Keratinocyte (primary cell): ENCODE data around the gene CD244. TPM values are rescaled to one million over a fixed set of nuclear protein-coding genes. Genes with fewer than 3 reads are reported as not detected.

ENCODE experiments used
- DNase-seq: peaks from one replicate; pipeline ENCODE4 v3.0.0-alpha.2; 2011; ENCODE audit warnings: low read depth, missing footprints, low spot score
- FAIRE-seq: peaks from 2 replicates; lab custom pipeline; 2011; peaks lifted over from hg19 to GRCh38; lab: Jason Lieb, UNC
- H2AFZ ChIP-seq: 2 replicates; pipeline ENCODE4 v1.6.0; 2012; ENCODE audit warnings: low read length, control low read depth, inconsistent platforms; ENCODE audit not compliant: control insufficient read depth
- H3K27ac ChIP-seq: 2 replicates; pipeline ENCODE4 v1.5.1; 2011; ENCODE audit warnings: low read length; ENCODE audit not compliant: control insufficient read depth, insufficient read depth
- H3K27me3 ChIP-seq: 3 replicates; pipeline ENCODE4 v1.6.0; 2011; ENCODE audit warnings: low read length; ENCODE audit not compliant: control insufficient read depth, insufficient read depth; ENCODE audit errors: extremely low read depth
- H3K36me3 ChIP-seq, 2 experiments: 2 replicates in 1 of 2; 3 replicates in 1 of 2; pipeline ENCODE4 v1.5.1; 2011; ENCODE audit warnings: low read length in 2 of 2, mild to moderate bottlenecking in 1 of 2; ENCODE audit not compliant: control insufficient read depth in 2 of 2, insufficient read depth in 2 of 2; ENCODE audit errors: extremely low read depth in 1 of 2
- H3K4me1 ChIP-seq: 3 replicates; pipeline ENCODE4 v1.5.1; 2011; ENCODE audit warnings: low read length; ENCODE audit not compliant: control insufficient read depth, insufficient read depth; ENCODE audit errors: extremely low read depth
- H3K4me2 ChIP-seq: 3 replicates; pipeline ENCODE4 v1.6.0; 2011; ENCODE audit warnings: low read depth, low read length; ENCODE audit not compliant: control insufficient read depth, insufficient read depth; ENCODE audit errors: extremely low read depth
- H3K4me3 ChIP-seq, 3 experiments: fragments of 200-600 bp in 1 of 3; sonication (generic) in 1 of 3; 2 replicates in 2 of 3; 3 replicates in 1 of 3; pipeline ENCODE4 v1.5.1; 2011 to 2016; ENCODE audit warnings: low read length in 3 of 3, mild to moderate bottlenecking in 3 of 3, control low read depth in 2 of 3, inconsistent platforms in 1 of 3, low read depth in 1 of 3, mixed read lengths in 1 of 3, mixed run types in 1 of 3, moderate library complexity in 1 of 3; ENCODE audit not compliant: control insufficient read depth in 2 of 3, insufficient read depth in 2 of 3; ENCODE audit errors: extremely low read depth in 1 of 3
- H3K79me2 ChIP-seq: 2 replicates; pipeline ENCODE4 v1.6.0; 2012; ENCODE audit warnings: low read length; ENCODE audit not compliant: control insufficient read depth, insufficient read depth
- H3K9ac ChIP-seq: 3 replicates; pipeline ENCODE4 v1.6.0; 2011; ENCODE audit warnings: low read length; ENCODE audit not compliant: control insufficient read depth, insufficient read depth; ENCODE audit errors: extremely low read depth
- H3K9me1 ChIP-seq: 3 replicates; pipeline ENCODE4 v1.6.0; 2011; ENCODE audit warnings: low read length; ENCODE audit not compliant: control insufficient read depth, insufficient read depth; ENCODE audit errors: extremely low read depth
- H3K9me3 ChIP-seq: 2 replicates; pipeline ENCODE4 v1.5.1; 2012; ENCODE audit warnings: low read depth, low read length; ENCODE audit not compliant: control insufficient read depth
- H4K20me1 ChIP-seq: 3 replicates; pipeline ENCODE4 v1.6.0; 2011; ENCODE audit warnings: low read length; ENCODE audit not compliant: control insufficient read depth, insufficient read depth; ENCODE audit errors: extremely low read depth
- CTCF ChIP-seq, 3 experiments: IDR thresholded peaks in 1 of 3; conservative IDR thresholded peaks in 1 of 3; optimal IDR thresholded peaks in 1 of 3; 2 replicates in 2 of 3; 3 replicates in 1 of 3; pipeline versions ENCODE3 to v1.5.1; 2011; ENCODE audit warnings: low read length in 3 of 3, mild to moderate bottlenecking in 3 of 3, moderate library complexity in 2 of 3, control low read depth in 1 of 3, inconsistent platforms in 1 of 3; ENCODE audit not compliant: insufficient read depth in 2 of 3; ENCODE audit errors: extremely low read depth in 1 of 3
- EZH2 ChIP-seq: IDR thresholded peaks from one replicate; pipeline ENCODE4 v1.6.1; 2012; ENCODE audit warnings: inconsistent platforms, mild to moderate bottlenecking, low read length, moderate library complexity
- dilution Hi-C: fragments of 300-500 bp; cut with MboI; formaldehyde crosslinking; loops from one replicate; pipeline ENCODE4 v1.7.0; 2020; ENCODE audit warnings: low sequenced_read_pairs; ENCODE audit not compliant: extremely low pct_ligation_motif_present
- polyA plus RNA-seq, 5 experiments: library from polyadenylated mRNA; depleted of rRNA in 3 of 5; stranded (reverse) in 3 of 5; stranded (forward) in 1 of 5; unstranded in 1 of 5; fragments of >200 nt; gene quantifications; 1 replicate in 1 of 5; 2 replicates in 3 of 5; 3 replicates in 1 of 5; pipeline versions ENCODE4 v1.2.1 to v1.2.3, GENCODE V29; 2011 to 2012; ENCODE audit warnings: missing spikeins in 2 of 5, low read depth in 1 of 5, low replicate concordance in 1 of 5

CD244 gene
- polyA plus RNA-seq, 1 donor (not counting 4 experiments of a cell fraction or from before 2014, with no cell fraction given) = not detected

DNA sequence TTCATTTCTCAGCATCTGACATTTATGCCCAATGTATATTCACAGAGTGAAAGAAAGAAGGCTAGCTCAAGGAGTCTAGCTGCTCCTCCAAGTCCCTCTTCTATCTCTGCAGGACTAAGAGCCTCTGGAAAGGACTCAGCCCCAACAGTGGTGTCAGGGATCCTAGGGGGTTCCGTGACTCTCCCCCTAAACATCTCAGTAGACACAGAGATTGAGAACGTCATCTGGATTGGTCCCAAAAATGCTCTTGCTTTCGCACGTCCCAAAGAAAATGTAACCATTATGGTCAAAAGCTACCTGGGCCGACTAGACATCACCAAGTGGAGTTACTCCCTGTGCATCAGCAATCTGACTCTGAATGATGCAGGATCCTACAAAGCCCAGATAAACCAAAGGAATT is 63.0 kb downstream of the CD244 start:
- Histone ChIP-seq H3K9me1 (no peaks in the 10 kb centered on the region), H2AFZ (no peak overlapping the region), H3K9me3 (no peaks in the 10 kb centered on the region), H3K36me3 (no peaks in the 10 kb centered on the region), H3K27me3 (no peaks in the 10 kb centered on the region), H3K9ac (no peak overlapping the region), H3K4me1 (peaks cover 5% of the 10 kb centered on the region), H3K4me3 (no peak overlapping the region), H3K4me2 (no peak overlapping the region), H3K79me2 (no peaks in the 10 kb centered on the region), H4K20me1 (no peaks in the 10 kb centered on the region), H3K27ac (no peak overlapping the region)
- dilution Hi-C loops = no loop called here
- FAIRE-seq (no peak), DNase-seq (no peak)
- no peak for TF ChIP-seq EZH2

DNA sequence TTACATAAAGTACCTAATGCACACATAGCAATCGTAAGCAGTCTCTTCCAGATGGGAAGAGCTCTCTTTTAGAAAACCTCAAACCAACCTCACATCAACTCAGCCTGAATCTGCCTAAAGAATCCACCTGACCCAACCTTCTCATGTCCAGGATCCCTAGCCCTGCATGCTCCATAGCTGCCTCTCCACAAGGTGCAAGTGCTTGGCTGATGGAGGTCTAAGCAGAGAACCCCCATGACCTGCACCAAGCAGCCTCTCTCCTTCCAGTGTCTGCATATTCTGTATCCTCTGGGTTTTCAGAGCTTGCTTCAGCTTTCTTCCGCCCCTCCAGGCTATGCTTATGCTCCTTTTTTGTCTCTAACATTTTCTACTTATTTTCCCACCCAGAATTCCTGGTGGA is 64.2 kb downstream of the CD244 start:
- FAIRE-seq = no peak

More for the DNA sequence above, 64.2 kb downstream of the CD244 start:
- no peak overlapping the region for H3K4me3 ChIP-seq
- no peaks in the 10 kb centered on the region for H3K36me3 ChIP-seq
- H3K4me1 ChIP-seq = peaks cover 5% of the 10 kb centered on the region
- dilution Hi-C loops = no loop called here
- DNase-seq = no peak
- H4K20me1 ChIP-seq = no peaks in the 10 kb centered on the region
- no peaks in the 10 kb centered on the region for H3K79me2 ChIP-seq
- H3K4me2 ChIP-seq = no peak overlapping the region
- H3K9me1 ChIP-seq = no peaks in the 10 kb centered on the region
- H2AFZ ChIP-seq = no peak overlapping the region
- TF ChIP-seq CTCF (optimal IDR thresholded peaks at IDR 0.05 in 1 of 3, IDR thresholded peaks at IDR 0.05 in 1 of 3, conservative IDR thresholded peaks at IDR 0.05 in 1 of 3; ENCODE audit: extremely low read depth in 1 of 3, insufficient read depth in 2 of 3, low read length in 3 of 3) (no peak), EZH2 (no peak)
- H3K27ac ChIP-seq = no peak overlapping the region
- no peaks in the 10 kb centered on the region for H3K9me3 ChIP-seq
- H3K27me3 ChIP-seq = no peaks in the 10 kb centered on the region
- H3K9ac ChIP-seq = no peak overlapping the region
